Heart left ventricle (tissue), 13 donors: ENCODE measurements around the gene CALHM1.
"Not testable (repeated sequence)": the region's sequence is repeated elsewhere in the genome, so short reads cannot be mapped to it uniquely, and the experiment has no call there.

Experiments used
- CTCF ChIP-seq, 12 donors: fragments of 200-600 bp; sonication (generic) in 4 of 12; IDR thresholded peaks; one replicate each; pipeline versions ENCODE4 v1.5.0 to v1.8.0; 2018 to 2022; ENCODE audit warnings: antibody characterized with exemption in 12 of 12, mild to moderate bottlenecking in 5 of 12
- POLR2A ChIP-seq, 2 donors: fragments of 450-650 bp; IDR thresholded peaks; one replicate each; pipeline ENCODE4 v1.6.1; 2017; ENCODE audit warnings: antibody characterized with exemption in 2 of 2, mild to moderate bottlenecking in 2 of 2, moderate library complexity in 2 of 2
- donor health status: ischemic (EF 13 %, LVEDD 7.1; RV severe dilation, severe dysfunction).
- donor health status: DM: no; HTN: yes; CAD: no.
- donor health status: DM: no; HTN: no; CAD: no.
- donor health status: ischemic (EF 25% LVEDD 6.9; RV normal size, moderate dysfunction).
- donor health status: ischemic (EF 25% LVEDD 5.7; RV mildly dilated, moderate dysfunction).
- donor health status: ischemic (EF 35%, LVEDD 5.7; RV mildly dilated, moderate dysfunction).
- donor health status: nonischemic (EF 11% LVEDD 7.7; RV severe dilation, severe dysfunction).
- donor health status: DM: yes; HTN: yes; CAD: no.
- donor health status: PGD.
- donor health status: ischemic (EF 29% LVEDD 5.4; RV normal size, mild dysfunction).
- donor health status: nonischemic (EF 23%, LVEDD 6.1; RV moderate dilation, normal function).

GRCh38 chr10:103503777-103504176 is 45.1 kb upstream of the CALHM1 start:
- TF ChIP-seq CTCF, POLR2A (IDR thresholded peaks at IDR 0.05): not testable (repeated sequence)
